Measurements from ENCODE around the gene IMPA2. TPM values are rescaled to one million over a fixed set of nuclear protein-coding genes. Genes with fewer than 3 reads are reported as not detected.

Gene IMPA2
- total and polyA plus RNA-seq, 2 of the 13 experiments (the other 11 are each of a cell fraction or from before 2014, with no cell fraction given), result 37.8 to 71.8 TPM

GRCh38 chr18:11976315-11977152 is 4.8 kb upstream of the IMPA2 start:
- no peak for TF ChIP-seq NFYC (CRISPR knock-in tag; IDR thresholded peaks at IDR 0.05)
- TF ChIP-seq TRIM22 (IDR thresholded peaks at IDR 0.05), result no peak
- no peak for TF ChIP-seq NFE2L2 (IDR thresholded peaks at IDR 0.05; ENCODE audit: low read length)
- TF ChIP-seq GPN1 (CRISPR knock-in tag; IDR thresholded peaks at IDR 0.05; ENCODE audit: borderline replicate concordance), result no peak
- TF ChIP-seq ZNF629 (CRISPR knock-in tag; conservative IDR thresholded peaks at IDR 0.05), result peak; percentile 65
- in situ Hi-C loops (cut with HindIII; ENCODE audit: extremely low pct_ligation_motif_present, low pct_unique_long_range_greater_than_20kb), result no loop called here
- Histone ChIP-seq H4K20me1 (ENCODE audit: insufficient read depth, low read length) (no peaks in the 10 kb centered on the region), H3K9ac (ENCODE audit: insufficient read depth, low read depth, low read length) (no peak overlapping the region), H3K4me2 (ENCODE audit: low read depth, low read length) (peak overlapping the region; percentile 26; the same call in 1 of the 2 replicates), H3K9me3 (ENCODE audit: low read length) (no peaks in the 10 kb centered on the region), H2AFZ (ENCODE audit: low read length) (no peak overlapping the region), H3K36me3 (replicated peaks in 1 of 2; ENCODE audit: control insufficient read depth in 1 of 2, insufficient read depth in 2 of 2, low read length in 2 of 2) (no peaks in the 10 kb centered on the region), H3K27ac (ENCODE audit: extremely low read length, insufficient read depth, low read length) (no peak overlapping the region), H3K4me1 (ENCODE audit: insufficient read depth, low read length) (peaks cover 28% of the 10 kb centered on the region), H3K27me3 (ENCODE audit: control insufficient read depth in 1 of 2, insufficient read depth in 2 of 2, low read length in 2 of 2) (no peaks in the 10 kb centered on the region), H3K79me2 (ENCODE audit: insufficient read depth, low read length) (no peaks in the 10 kb centered on the region), H3K4me3 (replicated peaks in 1 of 3; ENCODE audit: insufficient read depth in 1 of 3, low read depth in 2 of 3, low read length in 3 of 3) (no peak overlapping the region)
- no peak for FAIRE-seq
- intact Hi-C loops (cut with micrococcal nuclease; ENCODE audit: unreplicated experiment), result no loop called here
- no TSS peak for BruUV-seq (replicated peaks)
- ChIA-PET POLR2A (no interaction called here), CTCF (ENCODE audit: low intra/inter-chr PET ratio, low total read pairs) (no interaction called here)
- 58% methylated on average over 13 of the region's 13 CpGs for WGBS (ENCODE audit: low lambda C conversion rate)
- no peak for DNase-seq (ENCODE audit: low spot score)
- no peak for ATAC-seq

- no peak for FAIRE-seq
- intact Hi-C loops (cut with micrococcal nuclease; ENCODE audit: unreplicated experiment), result no loop called here
- no peak overlapping the region for H2AFZ ChIP-seq (ENCODE audit: low read length)
These were observed 4.2 kb upstream of the IMPA2 start for GRCh38 chr18:11977153-11977466.

More at GRCh38 chr18:11977153-11977466, 4.2 kb upstream of the IMPA2 start:
- Histone ChIP-seq H3K9me3 (ENCODE audit: low read length) (no peaks in the 10 kb centered on the region), H3K4me1 (ENCODE audit: insufficient read depth, low read length) (peaks cover 28% of the 10 kb centered on the region), H3K79me2 (ENCODE audit: insufficient read depth, low read length) (no peaks in the 10 kb centered on the region), H3K27me3 (ENCODE audit: control insufficient read depth in 1 of 2, insufficient read depth in 2 of 2, low read length in 2 of 2) (no peaks in the 10 kb centered on the region), H3K4me2 (ENCODE audit: low read depth, low read length) (no peak overlapping the region), H3K4me3 (replicated peaks in 1 of 3; ENCODE audit: insufficient read depth in 1 of 3, low read depth in 2 of 3, low read length in 3 of 3) (no peak overlapping the region), H3K27ac (ENCODE audit: extremely low read length, insufficient read depth, low read length) (no peak overlapping the region), H4K20me1 (ENCODE audit: insufficient read depth, low read length) (no peaks in the 10 kb centered on the region), H3K36me3 (replicated peaks in 1 of 2; ENCODE audit: control insufficient read depth in 1 of 2, insufficient read depth in 2 of 2, low read length in 2 of 2) (no peaks in the 10 kb centered on the region), H3K9ac (ENCODE audit: insufficient read depth, low read depth, low read length) (no peak overlapping the region)
- CTCF ChIA-PET (ENCODE audit: low intra/inter-chr PET ratio, low total read pairs), result no interaction called here
- in situ Hi-C loops (cut with HindIII; ENCODE audit: extremely low pct_ligation_motif_present, low pct_unique_long_range_greater_than_20kb), result no loop called here
- 12% methylated on average over 3 of the region's 3 CpGs for WGBS (ENCODE audit: low lambda C conversion rate)
- BruUV-seq (replicated peaks), result no TSS peak
- ATAC-seq (no peak), DNase-seq (ENCODE audit: low spot score) (no peak)
- TF ChIP-seq IRF1 (CRISPR knock-in tag; IDR thresholded peaks at IDR 0.05; ENCODE audit: low read depth) (no peak), CCAR2 (optimal IDR thresholded peaks at IDR 0.05; ENCODE audit: low read depth, low read length) (no peak), DBP (CRISPR knock-in tag; IDR thresholded peaks at IDR 0.05; ENCODE audit: not compliant biosample characterization) (no peak), ZNF563 (CRISPR knock-in tag; IDR thresholded peaks at IDR 0.05) (no peak), ZNF629 (CRISPR knock-in tag; conservative IDR thresholded peaks at IDR 0.05) (no peak), ZNF556 (CRISPR knock-in tag; IDR thresholded peaks at IDR 0.05; ENCODE audit: borderline replicate concordance) (no peak), ZNF709 (CRISPR knock-in tag; IDR thresholded peaks at IDR 0.05) (no peak), MBNL3 (CRISPR knock-in tag; conservative IDR thresholded peaks at IDR 0.05) (no peak), ZNF879 (CRISPR knock-in tag; IDR thresholded peaks at IDR 0.05) (no peak), ZFP41 (CRISPR knock-in tag; IDR thresholded peaks at IDR 0.05; ENCODE audit: borderline replicate concordance) (no peak), ZNF263 (CRISPR knock-in tag; IDR thresholded peaks at IDR 0.05) (no peak), ZMYM4 (CRISPR knock-in tag; IDR thresholded peaks at IDR 0.05) (no peak)
- POLR2A ChIA-PET, result interaction anchor here (1.1 kb wide), 1 partner anchor 18 kb away, joined by 4 read pairs; no protein-coding TSS in a partner anchor

Measured in HepG2 (cell line).